ENCODE measurements around the gene ZFAND3. TPM values are rescaled to one million over a fixed set of nuclear protein-coding genes. Genes with fewer than 3 reads are reported as not detected.

Gene ZFAND3
- total and polyA plus RNA-seq, 7 donors = 48.5 to 166 (median 141) TPM

DNA sequence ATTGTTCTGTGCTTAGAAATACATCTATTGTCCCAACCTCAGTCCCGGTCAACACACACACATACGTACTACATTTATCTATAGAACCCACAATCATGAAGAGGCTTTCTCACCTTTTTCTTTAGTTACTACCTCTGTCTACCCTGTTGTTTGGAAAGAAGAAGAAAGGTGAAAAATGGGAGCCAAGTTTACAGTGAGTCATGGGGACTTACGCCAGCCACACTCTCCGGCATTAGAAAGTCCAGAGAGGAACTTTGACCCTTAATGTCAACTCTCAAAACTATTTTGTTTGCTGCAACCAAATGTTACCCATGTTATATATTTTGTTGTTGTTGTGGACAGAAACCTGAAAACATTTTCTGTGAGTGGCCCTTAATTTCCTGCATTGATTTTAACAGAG, 259.1 kb downstream of the ZFAND3 start:
- Histone ChIP-seq H3K27me3 (ENCODE audit: insufficient read depth in 3 of 3, low read length in 2 of 3) (no peaks in the 10 kb centered on the region), H3K4me1 (peaks cover 34% of the 10 kb centered on the region), H3K27ac (no peak overlapping the region), H3K9me3 (no peaks in the 10 kb centered on the region), H3K4me3 (no peak overlapping the region), H3K36me3 (ENCODE audit: insufficient read depth in 1 of 2, low read depth in 1 of 2) (peaks cover 4 to 7% of the 10 kb centered on the region in 2 donors)
- WGBS, 3 donors = 81 to 91% (median 83%) methylated on average over 4 of the region's 4 CpGs
- no peak for TF ChIP-seq CTCF (IDR thresholded peaks at IDR 0.05)
- ATAC-seq (peak in 2 of 4 donors; percentile 50 to 53), DNase-seq (no peak)
- intact Hi-C loops (cut with DNase I) = no loop called here

- ATAC-seq (no peak), DNase-seq (no peak)
- H3K27ac ChIP-seq = no peak overlapping the region
- H3K4me1 ChIP-seq = peaks cover 34% of the 10 kb centered on the region
- TF ChIP-seq CTCF (IDR thresholded peaks at IDR 0.05) = no peak
- WGBS, 3 donors = 96 to 99% (median 97%) methylated on average over 1 of the region's 1 CpG
- intact Hi-C loops (cut with DNase I) = no loop called here
- no peak overlapping the region for H3K4me3 ChIP-seq
- no peaks in the 10 kb centered on the region for H3K9me3 ChIP-seq
- H3K27me3 ChIP-seq (ENCODE audit: insufficient read depth in 3 of 3, low read length in 2 of 3) = no peaks in the 10 kb centered on the region
- peaks cover 4 to 11% of the 10 kb centered on the region in 2 donors for H3K36me3 ChIP-seq (ENCODE audit: insufficient read depth in 1 of 2, low read depth in 1 of 2)
Measured at GRCh38 chr6:38079107-38079506, 259.6 kb downstream of the ZFAND3 start.

GRCh38 chr6:38079537-38079936, 260.0 kb downstream of the ZFAND3 start:
- H3K9me3 ChIP-seq = no peaks in the 10 kb centered on the region
- no peaks in the 10 kb centered on the region for H3K27me3 ChIP-seq (ENCODE audit: insufficient read depth in 3 of 3, low read length in 2 of 3)
- DNase-seq (no peak), ATAC-seq (no peak)
- peaks cover 34% of the 10 kb centered on the region for H3K4me1 ChIP-seq
- no peak overlapping the region for H3K27ac ChIP-seq
- 63 to 81% (median 69%) methylated on average over 1 of the region's 1 CpG for WGBS, 3 donors
- peaks cover 4 to 14% of the 10 kb centered on the region in 2 donors for H3K36me3 ChIP-seq (ENCODE audit: insufficient read depth in 1 of 2, low read depth in 1 of 2)
- no peak for TF ChIP-seq CTCF (IDR thresholded peaks at IDR 0.05)
- H3K4me3 ChIP-seq = no peak overlapping the region
- intact Hi-C loops (cut with DNase I) = no loop called here

DNA sequence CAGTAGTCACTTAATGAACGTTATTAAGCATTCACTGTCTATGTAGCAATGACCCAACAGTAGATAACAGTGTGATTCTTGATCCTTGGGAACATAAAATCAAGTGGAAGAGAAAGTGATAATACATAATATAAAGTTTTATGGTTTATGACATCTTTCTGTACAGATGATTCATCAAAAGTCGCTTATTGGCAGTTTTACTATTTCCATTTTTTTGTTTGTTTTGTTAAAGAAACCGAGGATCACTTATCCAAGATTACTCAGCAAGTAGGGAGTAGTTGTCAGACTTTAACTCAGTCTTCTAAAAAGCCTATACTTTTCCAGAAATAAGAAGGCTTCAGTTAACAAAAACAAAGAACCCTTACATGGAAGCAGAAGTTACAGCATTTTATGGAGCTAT, 260.8 kb downstream of the ZFAND3 start:
- peaks cover 34% of the 10 kb centered on the region for H3K4me1 ChIP-seq
- H3K27ac ChIP-seq = no peak overlapping the region
- H3K27me3 ChIP-seq (ENCODE audit: insufficient read depth in 3 of 3, low read length in 2 of 3) = no peaks in the 10 kb centered on the region
- DNase-seq = no peak
- WGBS, 3 donors = 85 to 90% (median 90%) methylated on average over 3 of the region's 3 CpGs
- ATAC-seq = no peak
- H3K4me3 ChIP-seq = no peak overlapping the region
- no peak for TF ChIP-seq CTCF (IDR thresholded peaks at IDR 0.05)
- H3K36me3 ChIP-seq (ENCODE audit: insufficient read depth in 1 of 2, low read depth in 1 of 2) = peaks cover 4 to 21% of the 10 kb centered on the region in 2 donors
- no peaks in the 10 kb centered on the region for H3K9me3 ChIP-seq
- intact Hi-C loops (cut with DNase I) = no loop called here

- Histone ChIP-seq H3K27ac (no peak overlapping the region), H3K36me3 (ENCODE audit: insufficient read depth in 1 of 2, low read depth in 1 of 2) (peaks cover 4 to 21% of the 10 kb centered on the region in 2 donors), H3K4me3 (no peak overlapping the region), H3K9me3 (no peaks in the 10 kb centered on the region), H3K27me3 (ENCODE audit: insufficient read depth in 3 of 3, low read length in 2 of 3) (no peaks in the 10 kb centered on the region), H3K4me1 (peaks cover 34% of the 10 kb centered on the region)
- WGBS, 3 donors = 91 to 96% (median 92%) methylated on average over 2 of the region's 2 CpGs
- DNase-seq = no peak
- ATAC-seq = no peak
- intact Hi-C loops (cut with DNase I) = no loop called here
- TF ChIP-seq CTCF (IDR thresholded peaks at IDR 0.05) = no peak
Measured at GRCh38 chr6:38080889-38081288, 261.4 kb downstream of the ZFAND3 start.
